HG02763 (cell line): ENCODE results near the gene SYT2.
"Not testable (repeated sequence)": the region's sequence is repeated elsewhere in the genome, so short reads cannot be mapped to it uniquely, and the experiment has no call there.

ENCODE experiments used
- ATAC-seq: cut with Tn5 transposase; IDR thresholded peaks from one replicate; pipeline ENCODE4 v1.9.1; 2021; ENCODE audit warnings: mild to moderate bottlenecking, moderate library complexity; ENCODE audit not compliant: unreplicated experiment

The SYT2 gene

GRCh38 chr1:202625416-202626360 is 84.6 kb downstream of the SYT2 start:
- peak; percentile 56 for ATAC-seq

GRCh38 chr1:202624781-202625108 is 85.5 kb downstream of the SYT2 start:
- no peak for ATAC-seq

- ATAC-seq = no peak
Observed at GRCh38 chr1:202624088-202624780, 86.0 kb downstream of the SYT2 start.

- not testable (repeated sequence) for ATAC-seq
Observed at GRCh38 chr1:202623476-202623875, 86.8 kb downstream of the SYT2 start.

- ATAC-seq = no peak
Observed at GRCh38 chr1:202623075-202623474, 87.2 kb downstream of the SYT2 start.

GRCh38 chr1:202622388-202622787 is 87.9 kb downstream of the SYT2 start:
- ATAC-seq = no peak

GRCh38 chr1:202621446-202621845 is 88.8 kb downstream of the SYT2 start:
- no peak for ATAC-seq

- not testable (repeated sequence) for ATAC-seq
Observed at GRCh38 chr1:202620036-202620435, 90.2 kb downstream of the SYT2 start.

GRCh38 chr1:202619505-202619904 is 90.7 kb downstream of the SYT2 start:
- no peak for ATAC-seq

GRCh38 chr1:202619012-202619411 is 91.2 kb downstream of the SYT2 start:
- ATAC-seq = not testable (repeated sequence)

GRCh38 chr1:202616355-202616915 is 93.8 kb downstream of the SYT2 start:
- peak; percentile 4 for ATAC-seq

GRCh38 chr1:202615501-202616354 is 94.5 kb downstream of the SYT2 start:
- ATAC-seq = peak; percentile 69

GRCh38 chr1:202615208-202615500 is 95.1 kb downstream of the SYT2 start:
- ATAC-seq = not testable (repeated sequence)

- ATAC-seq = not testable (repeated sequence)
Observed at GRCh38 chr1:202614363-202615207, 95.7 kb downstream of the SYT2 start.

GRCh38 chr1:202613571-202613970 is 96.7 kb downstream of the SYT2 start:
- no peak for ATAC-seq

GRCh38 chr1:202612036-202612435 is 98.2 kb downstream of the SYT2 start:
- not testable (repeated sequence) for ATAC-seq

GRCh38 chr1:202605515-202605914 is 104.7 kb downstream of the SYT2 start:
- no peak for ATAC-seq

- ATAC-seq = no peak
Observed at GRCh38 chr1:202603435-202603834, 106.8 kb downstream of the SYT2 start.

GRCh38 chr1:202600432-202601041 is 109.7 kb downstream of the SYT2 start:
- no peak for ATAC-seq
